Measurements from ENCODE around the gene LRP1B.

The LRP1B gene

GRCh38 chr2:141526760-141527159, 604.1 kb downstream of the LRP1B start:
- in situ Hi-C loops (cut with HindIII; ENCODE audit: low sequenced_read_pairs), result no loop called here

- in situ Hi-C loops (cut with HindIII; ENCODE audit: low sequenced_read_pairs), result no loop called here
These were observed 606.0 kb downstream of the LRP1B start for GRCh38 chr2:141524777-141525176.

- in situ Hi-C loops (cut with HindIII; ENCODE audit: low sequenced_read_pairs), result no loop called here
These were observed 607.6 kb downstream of the LRP1B start for GRCh38 chr2:141523199-141523598.

DNA sequence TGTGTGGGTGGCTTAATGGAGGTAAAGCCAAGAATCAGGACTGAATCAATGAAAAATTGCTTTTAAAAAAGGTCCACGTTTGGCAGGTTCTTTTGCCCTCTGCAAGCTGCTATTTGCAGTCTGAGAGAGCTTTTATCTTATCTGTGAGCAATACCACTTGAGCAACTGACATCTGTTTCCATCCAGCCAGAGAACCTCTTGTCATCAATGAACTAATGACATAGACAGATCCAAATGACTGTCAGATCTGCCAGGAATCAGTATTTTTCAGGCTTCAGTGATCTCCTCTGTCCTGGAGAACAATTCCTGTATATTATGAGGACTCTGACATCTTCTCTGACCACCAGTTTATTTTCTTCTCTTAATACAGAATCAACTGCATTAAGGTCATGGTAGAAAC, 608.1 kb downstream of the LRP1B start:
- in situ Hi-C loops (cut with HindIII; ENCODE audit: low sequenced_read_pairs), result no loop called here

GRCh38 chr2:141522048-141522447, 608.8 kb downstream of the LRP1B start:
- in situ Hi-C loops (cut with HindIII; ENCODE audit: low sequenced_read_pairs), result no loop called here

- in situ Hi-C loops (cut with HindIII; ENCODE audit: low sequenced_read_pairs), result no loop called here
These were observed 610.9 kb downstream of the LRP1B start for GRCh38 chr2:141519906-141520305.

- in situ Hi-C loops (cut with HindIII; ENCODE audit: low sequenced_read_pairs), result no loop called here
These were observed 612.9 kb downstream of the LRP1B start for GRCh38 chr2:141517852-141518421.

DNA sequence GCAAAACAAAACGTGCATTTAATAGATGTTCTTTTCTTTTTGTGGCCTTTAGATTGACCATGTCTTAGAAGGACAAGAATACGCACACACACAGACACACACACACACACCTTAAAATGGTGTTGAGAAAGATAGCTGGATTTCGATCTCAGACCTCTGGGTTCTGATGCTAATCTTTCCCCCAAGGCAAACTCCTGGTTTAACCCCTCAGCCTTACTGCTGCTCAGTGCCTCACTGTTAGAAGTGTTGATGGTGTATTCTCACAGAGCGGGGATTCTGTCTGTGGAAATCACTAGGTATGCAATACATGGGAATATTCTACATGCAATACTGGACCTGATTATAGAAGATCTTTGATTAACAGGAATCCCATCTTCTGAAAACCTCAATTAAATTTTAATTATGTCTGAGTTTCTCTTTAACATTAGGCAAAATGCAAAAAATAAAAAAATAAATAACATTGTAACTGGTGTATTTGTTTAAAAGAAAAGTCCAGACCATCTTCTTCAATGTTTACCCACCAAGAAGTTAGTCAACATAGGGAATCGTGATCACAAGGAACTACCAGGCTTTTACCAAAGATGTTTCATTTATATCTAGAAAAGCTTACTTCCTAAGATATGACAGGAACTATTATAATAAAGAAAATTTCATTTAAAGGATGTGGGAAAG, 613.5 kb downstream of the LRP1B start:
- in situ Hi-C loops (cut with HindIII; ENCODE audit: low sequenced_read_pairs), result no loop called here

- in situ Hi-C loops (cut with HindIII; ENCODE audit: low sequenced_read_pairs), result no loop called here
These were observed 614.9 kb downstream of the LRP1B start for GRCh38 chr2:141515931-141516330.

GRCh38 chr2:141513853-141514252, 617.0 kb downstream of the LRP1B start:
- in situ Hi-C loops (cut with HindIII; ENCODE audit: low sequenced_read_pairs), result no loop called here

- in situ Hi-C loops (cut with HindIII; ENCODE audit: low sequenced_read_pairs), result no loop called here
These were observed 621.8 kb downstream of the LRP1B start for GRCh38 chr2:141508806-141509595.

GRCh38 chr2:141508086-141508752, 622.6 kb downstream of the LRP1B start:
- in situ Hi-C loops (cut with HindIII; ENCODE audit: low sequenced_read_pairs), result no loop called here

DNA sequence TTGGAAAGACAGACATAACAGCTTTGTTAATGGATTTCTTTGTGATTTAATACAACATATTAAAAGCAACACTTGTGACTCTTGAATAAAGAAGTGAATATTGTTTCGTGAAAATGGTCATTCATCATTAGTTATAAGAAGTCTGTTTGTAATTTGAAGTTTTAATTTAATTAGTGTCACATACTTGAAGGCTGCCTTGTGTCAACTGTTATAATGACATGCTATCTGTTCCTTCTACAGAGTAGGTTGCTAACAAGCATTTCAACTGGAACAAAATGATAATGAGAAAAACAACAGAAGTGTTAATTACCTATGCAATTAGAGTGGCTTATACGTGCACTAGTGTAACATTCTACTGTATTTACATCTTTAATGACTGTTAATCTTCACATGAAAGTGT, 624.7 kb downstream of the LRP1B start:
- in situ Hi-C loops (cut with HindIII; ENCODE audit: low sequenced_read_pairs), result no loop called here

DNA sequence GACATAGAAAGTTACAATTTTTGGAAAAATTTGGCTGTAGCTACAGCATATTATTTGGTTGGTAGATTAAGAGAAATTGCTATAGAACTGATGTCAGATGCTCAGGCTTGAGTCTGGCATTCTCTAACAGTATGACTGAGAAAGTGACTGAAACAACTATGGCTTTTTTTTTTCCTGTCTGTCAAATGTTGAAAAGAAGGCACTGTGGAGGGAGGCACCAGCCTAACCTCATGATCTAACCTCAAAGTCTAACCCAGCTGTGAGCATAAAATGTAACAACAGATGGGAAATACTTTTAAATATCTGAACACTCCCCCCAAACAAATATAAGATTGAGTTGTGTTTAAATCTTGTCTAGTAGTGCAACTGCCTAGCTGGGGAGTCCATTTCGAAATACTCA, 629.1 kb downstream of the LRP1B start:
- in situ Hi-C loops (cut with HindIII; ENCODE audit: low sequenced_read_pairs), result no loop called here

DNA sequence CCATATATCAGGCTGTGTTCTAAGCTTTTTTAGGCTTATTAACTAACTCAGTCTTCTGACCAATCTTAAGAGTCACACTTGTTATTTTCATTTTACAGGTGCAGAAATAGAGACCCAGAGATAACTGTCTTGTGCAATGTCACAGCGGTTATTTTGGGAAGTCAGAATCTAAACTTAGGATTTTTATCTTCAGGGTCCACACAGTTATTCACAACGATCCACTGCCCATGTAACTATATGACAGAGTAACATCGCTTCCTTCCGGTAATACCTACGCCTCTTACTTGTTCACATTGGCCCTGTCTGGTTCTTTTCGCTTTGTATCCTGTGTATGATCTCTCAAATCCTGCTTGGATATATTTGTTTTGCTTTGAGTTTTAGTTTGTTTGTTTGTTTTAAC, 631.7 kb downstream of the LRP1B start:
- in situ Hi-C loops (cut with HindIII; ENCODE audit: low sequenced_read_pairs), result no loop called here

- in situ Hi-C loops (cut with HindIII; ENCODE audit: low sequenced_read_pairs), result no loop called here
These were observed 632.3 kb downstream of the LRP1B start for GRCh38 chr2:141498561-141498960.

DNA sequence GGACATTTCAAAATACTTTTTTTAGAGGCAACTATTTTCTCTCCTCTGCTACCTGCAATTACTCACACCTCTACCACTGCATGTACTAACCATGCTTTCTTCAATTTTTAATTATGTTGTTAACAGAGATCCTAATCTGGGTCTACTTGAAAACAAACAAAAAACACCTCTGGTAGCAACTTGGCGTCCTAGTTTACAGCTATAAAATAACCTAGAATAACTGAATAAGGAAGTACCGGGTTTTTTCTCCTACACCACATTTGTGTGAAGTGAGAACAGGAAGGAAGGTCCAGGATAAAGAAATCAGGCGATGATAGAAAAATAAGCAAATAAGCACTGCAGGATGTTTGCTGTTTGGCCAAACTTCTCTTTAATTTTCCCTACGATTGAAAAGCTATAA, 633.5 kb downstream of the LRP1B start:
- in situ Hi-C loops (cut with HindIII; ENCODE audit: low sequenced_read_pairs), result no loop called here

- in situ Hi-C loops (cut with HindIII; ENCODE audit: low sequenced_read_pairs), result no loop called here
These were observed 634.0 kb downstream of the LRP1B start for GRCh38 chr2:141496810-141497209.

GRCh38 chr2:141493936-141494335, 636.9 kb downstream of the LRP1B start:
- in situ Hi-C loops (cut with HindIII; ENCODE audit: low sequenced_read_pairs), result no loop called here

GRCh38 chr2:141492816-141493215, 638.0 kb downstream of the LRP1B start:
- in situ Hi-C loops (cut with HindIII; ENCODE audit: low sequenced_read_pairs), result no loop called here

DNA sequence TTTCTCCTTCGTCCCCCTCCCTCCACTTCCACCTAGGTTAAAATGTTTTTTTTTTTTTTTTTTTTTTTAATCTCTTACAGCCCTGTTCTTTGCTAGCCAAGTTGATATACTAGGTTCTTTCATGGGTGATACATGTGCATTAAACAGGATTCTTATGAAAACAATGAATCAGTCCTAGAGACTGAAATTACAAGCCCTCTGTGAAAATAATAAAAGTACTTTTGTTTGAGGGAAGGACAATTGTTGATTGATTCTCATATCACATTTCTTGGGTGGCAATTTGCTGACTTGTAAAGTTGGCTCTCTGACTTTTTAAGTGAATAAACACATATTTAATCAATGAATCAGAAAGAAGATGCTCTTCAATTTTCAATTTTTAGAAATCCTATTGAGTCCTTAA, 639.9 kb downstream of the LRP1B start:
- in situ Hi-C loops (cut with HindIII; ENCODE audit: low sequenced_read_pairs), result no loop called here

DNA sequence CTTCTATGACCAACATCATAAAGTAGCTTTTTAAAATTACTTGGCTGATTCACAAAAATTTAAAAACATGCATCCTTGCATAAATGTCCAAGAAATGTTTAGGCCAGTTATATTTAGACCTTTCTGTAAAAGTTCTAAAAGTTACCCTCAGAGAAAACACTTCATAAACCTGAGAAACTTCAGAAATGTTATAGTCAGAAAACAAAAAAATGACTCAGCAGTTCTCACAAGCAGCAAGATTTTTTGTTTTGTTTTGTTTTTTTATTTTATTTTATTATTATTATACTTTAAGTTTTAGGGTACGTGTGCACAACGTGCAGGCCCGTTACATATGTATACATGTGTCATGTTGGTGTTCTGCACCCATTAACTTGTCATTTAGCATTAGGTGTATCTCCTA, 648.1 kb downstream of the LRP1B start:
- in situ Hi-C loops (cut with HindIII; ENCODE audit: low sequenced_read_pairs), result no loop called here

Data from endothelial cell of hepatic sinusoid (primary cell).